HFF-Myc (cell line): ENCODE results near the gene GLT6D1.
"Not testable (repeated sequence)": the region's sequence is repeated elsewhere in the genome, so short reads cannot be mapped to it uniquely, and the experiment has no call there.

Experiments used
- DNase-seq: peaks from one replicate; pipeline ENCODE4 v3.0.0-alpha.2; 2011; ENCODE audit warnings: low read depth; ENCODE audit errors: extremely low read depth
- H3K4me3 ChIP-seq: replicated peaks from 2 replicates; pipeline ENCODE4 v1.5.1; 2011; ENCODE audit warnings: low read depth, mild to moderate bottlenecking, control low read depth, low read length
- CTCF ChIP-seq: IDR thresholded peaks from 2 replicates; pipeline ENCODE4 v1.5.1; 2012; ENCODE audit warnings: mild to moderate bottlenecking, low read depth, low read length, control low read depth; ENCODE audit errors: missing control alignments

The GLT6D1 gene

GRCh38 chr9:135680056-135680455 is 40.7 kb upstream of the GLT6D1 start:
- DNase-seq: no peak
- no peak for TF ChIP-seq CTCF
- no peak overlapping the region for H3K4me3 ChIP-seq

- no peak for DNase-seq
- no peak overlapping the region for H3K4me3 ChIP-seq
- no peak for TF ChIP-seq CTCF
These were observed 39.1 kb upstream of the GLT6D1 start for GRCh38 chr9:135678236-135679017.

GRCh38 chr9:135677641-135678168 is 38.4 kb upstream of the GLT6D1 start:
- no peak for DNase-seq
- no peak for TF ChIP-seq CTCF

GRCh38 chr9:135676891-135677290 is 37.6 kb upstream of the GLT6D1 start:
- no peak for DNase-seq
- TF ChIP-seq CTCF: no peak
- H3K4me3 ChIP-seq: no peak overlapping the region

More at GRCh38 chr9:135677641-135678168, 38.4 kb upstream of the GLT6D1 start:
- H3K4me3 ChIP-seq: no peak overlapping the region

GRCh38 chr9:135674977-135675376 is 35.6 kb upstream of the GLT6D1 start:
- DNase-seq: no peak
- no peak overlapping the region for H3K4me3 ChIP-seq
- no peak for TF ChIP-seq CTCF

- H3K4me3 ChIP-seq: no peak overlapping the region
- no peak for DNase-seq
- TF ChIP-seq CTCF: no peak
These were observed 34.6 kb upstream of the GLT6D1 start for GRCh38 chr9:135673941-135674340.

GRCh38 chr9:135672786-135673185 is 33.4 kb upstream of the GLT6D1 start:
- DNase-seq, H3K4me3 ChIP-seq: not testable (repeated sequence)
